NCI-H345 treated with DMSO at 0.1 percent for 48 hours (cell line): ENCODE data around the gene PTPN6.
"Not testable (repeated sequence)": the region's sequence is repeated elsewhere in the genome, so short reads cannot be mapped to it uniquely, and the experiment has no call there.

ENCODE experiments used
- DNase-seq: peaks from one replicate; lab custom pipeline; 2025; ENCODE audit not compliant: unreplicated experiment; lab: John Stamatoyannopoulos, UW

Gene PTPN6

DNA sequence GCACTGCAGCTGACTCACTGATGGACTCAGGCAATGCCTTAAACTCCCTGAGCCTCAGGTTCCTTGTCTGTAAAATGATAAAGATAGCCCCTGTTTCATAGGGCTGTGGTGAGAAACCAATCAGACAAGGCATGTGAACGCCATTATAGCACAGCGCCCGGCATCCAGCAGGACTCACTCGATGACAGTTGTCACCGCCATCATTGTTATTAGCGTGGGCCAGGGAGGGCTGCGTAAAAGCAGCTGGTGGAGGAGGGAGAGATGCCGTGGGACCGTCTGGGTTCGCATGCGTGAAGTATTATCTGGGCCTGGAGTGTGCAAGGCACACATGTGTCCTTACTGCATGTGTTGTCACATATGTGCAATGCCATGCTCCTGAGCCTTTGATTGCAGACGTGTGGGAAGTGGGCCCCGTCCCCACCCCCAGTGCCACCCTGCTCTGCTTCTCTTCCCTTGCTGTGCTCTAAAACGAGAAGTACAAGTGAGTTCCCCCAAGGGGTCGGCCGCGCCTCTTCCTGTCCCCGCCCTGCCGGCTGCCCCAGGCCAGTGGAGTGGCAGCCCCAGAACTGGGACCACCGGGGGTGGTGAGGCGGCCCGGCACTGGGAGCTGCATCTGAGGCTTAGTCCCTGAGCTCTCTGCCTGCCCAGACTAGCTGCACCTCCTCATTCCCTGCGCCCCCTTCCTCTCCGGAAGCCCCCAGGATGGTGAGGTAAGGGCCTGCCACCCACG is at the start of gene PTPN6:
Gene PTPN6, plus strand, starts transcription at position 546 of the 730 bp plus-strand sequence. Its CDS starts 157 bp downstream, at position 703.
- DNase-seq, result no peak

DNA sequence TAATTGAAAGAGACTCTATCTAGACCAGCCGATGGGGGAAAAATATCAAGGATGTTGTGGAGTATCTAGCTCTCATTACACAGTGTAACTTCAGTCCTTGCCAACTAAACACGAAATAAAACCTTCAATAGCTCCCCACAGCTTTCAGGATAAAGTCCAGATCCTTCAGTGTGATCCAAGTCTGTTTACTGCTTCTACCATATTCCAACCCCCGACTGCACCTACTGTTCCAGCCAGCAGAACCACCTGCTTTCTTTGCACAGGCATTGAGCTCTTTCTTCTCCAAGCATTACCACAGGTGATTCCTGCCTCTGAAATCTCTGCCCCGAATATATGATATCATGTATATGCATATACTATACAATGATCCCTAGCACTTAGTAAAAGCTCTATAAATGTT is 48.7 kb upstream of the PTPN6 start:
- no peak for DNase-seq

DNA sequence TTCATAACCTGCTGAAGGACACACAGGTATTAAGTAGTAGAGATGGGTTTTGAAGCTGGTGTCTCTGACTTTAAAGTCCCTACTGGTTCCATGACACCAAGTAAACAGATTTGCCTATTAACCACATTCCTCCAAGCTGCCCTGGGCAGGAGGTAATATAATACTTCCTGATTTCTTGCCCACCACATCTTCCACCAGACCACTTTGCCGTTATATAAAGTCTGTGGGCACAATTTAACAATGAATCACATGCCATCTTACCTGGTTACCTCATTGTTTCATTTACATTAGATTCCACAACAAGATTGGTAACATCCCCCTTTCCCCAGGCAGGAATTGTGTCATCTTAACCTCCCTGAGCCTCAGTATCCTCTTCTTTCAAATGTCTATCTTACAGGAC is 47.4 kb upstream of the PTPN6 start:
- DNase-seq, result no peak

DNA sequence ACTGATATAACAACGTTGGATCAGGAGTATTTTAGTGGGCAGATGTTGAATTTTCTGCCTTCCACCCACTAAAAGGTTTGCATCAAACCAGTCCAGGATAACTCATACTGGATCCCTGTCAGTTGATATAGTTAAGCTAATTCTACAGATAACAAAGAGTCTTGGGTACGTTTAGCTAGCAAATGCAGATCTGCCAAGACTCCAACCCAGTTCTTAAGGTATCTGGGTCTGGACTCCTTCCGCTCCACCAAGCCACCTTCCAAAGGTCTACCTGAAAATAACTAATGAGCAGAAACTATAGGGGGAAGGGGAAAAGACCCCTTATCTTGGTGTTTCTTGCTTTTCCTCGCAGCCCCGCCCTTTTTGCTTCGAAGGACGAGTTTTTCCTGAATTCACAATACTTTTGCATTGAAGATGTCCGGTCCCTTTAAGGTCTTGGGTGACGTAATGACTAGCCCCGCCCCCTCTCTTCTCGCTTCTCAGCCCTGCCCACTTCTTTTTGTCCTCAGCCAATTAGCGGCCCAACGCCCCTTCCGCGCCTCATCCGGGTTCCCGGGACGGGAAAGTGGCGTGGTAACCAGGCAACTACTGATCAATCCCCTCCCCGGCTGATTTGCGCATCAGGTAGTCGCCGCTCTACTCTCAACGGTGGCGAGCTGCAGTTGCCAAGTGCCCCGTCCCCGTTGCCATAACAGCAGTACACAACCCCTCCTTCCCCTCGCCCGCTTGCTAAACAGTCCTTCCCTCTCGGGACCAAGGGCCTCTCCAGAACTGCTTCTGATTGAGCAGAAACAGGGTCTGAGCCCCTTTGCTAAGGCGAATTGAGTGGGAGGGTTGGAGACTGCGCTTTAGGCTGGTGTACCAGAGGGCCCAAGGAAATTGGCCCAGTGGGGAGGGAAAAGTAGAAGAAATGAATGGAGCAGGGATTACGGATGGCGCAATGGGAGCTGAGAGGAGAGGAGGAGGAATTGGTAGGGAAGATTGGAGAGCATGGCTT is 46.6 kb upstream of the PTPN6 start, which contains the start of gene LRRC23:
Gene LRRC23, plus strand, starts transcription at position 543 of the 997 bp plus-strand sequence. CDS start 812 bp downstream, outside the sequence.
- DNase-seq, result peak; percentile 98

DNA sequence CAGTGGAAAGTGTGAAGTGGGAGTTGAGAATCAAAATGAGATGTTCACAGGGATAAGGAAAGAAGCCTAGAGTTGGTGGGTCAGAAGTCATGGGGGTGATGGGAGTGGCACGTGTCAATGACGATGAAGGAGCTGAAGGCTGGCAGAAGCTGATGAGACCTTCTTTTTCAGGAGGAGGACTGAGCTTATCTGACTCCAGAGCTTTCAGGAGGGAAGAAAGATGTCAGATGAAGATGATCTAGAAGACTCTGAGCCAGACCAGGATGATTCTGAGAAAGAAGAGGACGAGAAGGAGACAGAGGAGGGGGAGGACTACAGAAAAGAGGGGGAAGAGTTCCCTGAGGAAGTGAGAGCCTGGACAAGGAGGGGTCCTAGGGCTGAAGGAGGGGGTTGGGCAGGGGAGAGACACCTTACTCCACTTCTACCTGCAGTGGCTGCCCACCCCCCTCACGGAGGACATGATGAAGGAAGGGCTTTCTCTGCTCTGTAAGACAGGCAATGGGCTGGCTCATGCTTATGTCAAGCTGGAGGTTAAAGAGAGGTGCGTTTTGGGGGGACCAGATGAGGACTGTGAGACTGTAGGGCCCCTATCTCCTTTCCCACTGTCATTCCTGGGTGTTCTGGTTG is 45.6 kb upstream of the PTPN6 start:
- no peak for DNase-seq

DNA sequence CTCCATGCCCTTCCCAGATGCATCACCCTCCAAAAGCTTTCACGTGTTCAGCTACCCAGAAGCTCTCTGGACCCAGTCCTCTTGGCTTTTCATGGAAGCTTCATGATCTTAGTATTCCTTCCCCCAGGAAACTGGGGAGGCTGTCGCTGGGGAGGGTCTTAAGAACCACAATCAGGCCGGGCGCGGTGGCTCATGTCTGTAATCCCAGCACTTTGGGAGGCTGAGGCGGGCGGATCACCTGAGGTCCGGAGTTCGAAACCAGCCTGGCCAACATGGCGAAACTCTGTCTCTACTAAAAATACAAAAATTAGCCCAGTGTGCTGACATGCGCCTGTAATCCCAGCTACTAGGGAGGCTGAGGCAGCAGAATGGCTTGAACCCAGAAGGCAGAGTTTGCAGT is 43.0 kb upstream of the PTPN6 start:
- DNase-seq, result not testable (repeated sequence)

DNA sequence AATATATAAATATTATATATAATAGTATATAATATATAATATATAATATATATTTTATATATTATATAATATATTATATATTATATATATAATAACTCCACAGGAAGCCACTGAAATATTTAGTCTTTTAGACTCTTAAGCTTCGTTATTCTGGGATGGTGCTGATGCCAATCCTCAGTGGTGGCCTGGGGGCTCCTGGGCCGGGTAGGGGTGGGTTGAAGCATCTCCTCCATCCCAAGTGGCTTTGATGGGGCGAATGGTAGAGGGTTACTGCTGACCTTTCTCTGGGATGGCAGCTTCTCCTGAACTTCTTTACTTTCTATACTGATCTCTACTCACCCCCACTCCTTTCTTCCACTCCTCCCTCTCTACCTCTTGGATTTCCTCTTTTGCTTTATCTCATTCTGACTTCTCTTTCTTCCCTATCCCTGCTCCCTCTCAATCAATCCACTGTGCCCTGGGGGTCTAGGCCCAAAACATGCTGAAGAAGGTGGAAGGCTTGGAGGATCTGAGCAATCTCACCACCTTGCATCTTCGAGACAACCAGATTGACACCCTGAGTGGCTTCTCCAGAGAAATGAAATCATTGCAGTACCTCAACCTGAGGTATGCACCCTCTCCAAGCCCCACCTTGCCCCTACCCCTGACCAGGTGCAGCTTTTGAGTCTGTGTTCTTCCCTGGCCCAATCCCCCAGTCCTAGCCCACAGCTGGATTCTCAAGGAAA is 41.6 kb upstream of the PTPN6 start:
- no peak for DNase-seq

DNA sequence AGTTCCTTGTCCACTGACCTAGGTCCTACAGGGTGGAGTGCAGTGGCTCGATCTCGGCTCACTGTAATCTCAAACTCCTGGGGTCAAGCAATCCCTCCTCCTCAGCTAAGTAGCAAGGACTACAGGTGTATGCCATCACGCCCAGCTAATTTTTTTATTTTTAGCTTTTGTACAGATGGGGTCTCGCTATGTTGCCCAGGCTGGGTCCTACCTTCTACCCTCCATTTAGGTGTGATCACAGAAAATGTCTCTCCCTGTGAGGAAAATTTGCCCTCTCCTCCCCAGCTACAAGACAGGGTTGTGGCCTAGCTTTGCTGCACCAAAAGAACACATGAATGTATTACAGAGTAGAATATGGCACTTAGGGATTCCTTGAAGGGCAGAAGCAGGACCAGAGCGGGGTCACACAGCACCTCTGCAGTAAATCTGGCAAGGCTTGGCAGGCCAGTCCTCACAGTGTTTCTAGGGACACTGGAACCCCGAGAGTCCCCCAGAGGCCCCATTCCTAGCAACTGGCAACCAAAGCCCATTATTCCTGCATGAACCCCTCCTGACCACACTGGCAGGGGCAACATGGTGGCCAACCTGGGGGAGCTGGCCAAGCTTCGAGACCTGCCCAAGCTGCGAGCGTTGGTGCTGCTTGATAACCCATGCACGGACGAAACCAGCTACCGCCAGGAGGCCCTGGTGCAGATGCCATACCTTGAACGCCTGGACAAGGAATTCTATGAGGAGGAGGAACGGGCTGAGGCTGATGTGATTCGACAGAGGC is 38.8 kb upstream of the PTPN6 start:
- no peak for DNase-seq

DNA sequence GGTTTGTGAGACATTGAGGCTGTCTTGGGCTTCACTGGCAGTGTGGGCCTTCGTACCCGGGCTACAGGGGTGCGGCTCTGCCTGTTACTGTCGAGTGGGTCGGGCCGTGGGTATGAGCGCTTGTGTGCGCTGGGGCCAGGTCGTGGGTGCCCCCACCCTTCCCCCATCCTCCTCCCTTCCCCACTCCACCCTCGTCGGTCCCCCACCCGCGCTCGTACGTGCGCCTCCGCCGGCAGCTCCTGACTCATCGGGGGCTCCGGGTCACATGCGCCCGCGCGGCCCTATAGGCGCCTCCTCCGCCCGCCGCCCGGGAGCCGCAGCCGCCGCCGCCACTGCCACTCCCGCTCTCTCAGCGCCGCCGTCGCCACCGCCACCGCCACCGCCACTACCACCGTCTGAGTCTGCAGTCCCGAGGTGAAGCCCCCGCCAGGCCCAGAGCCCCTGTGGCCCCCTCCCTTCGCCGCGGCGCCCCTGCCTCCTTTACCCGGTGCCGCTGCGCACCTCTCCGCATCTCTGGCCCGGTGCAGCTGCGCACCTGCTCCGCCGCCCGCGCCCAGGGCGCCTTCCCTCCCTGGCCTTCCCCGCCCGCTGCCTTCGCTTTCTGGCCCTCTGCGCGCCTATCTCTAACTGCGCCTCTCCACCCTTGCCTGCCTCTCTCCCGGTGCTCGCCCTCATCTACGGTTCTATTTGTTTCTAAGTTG is 36.8 kb upstream of the PTPN6 start, which contains the start of gene ENO2:
Gene ENO2, plus strand, starts transcription at position 335 of the 701 bp plus-strand sequence. CDS start 1,253 bp downstream, outside the sequence.
- peak; percentile 51 for DNase-seq

DNA sequence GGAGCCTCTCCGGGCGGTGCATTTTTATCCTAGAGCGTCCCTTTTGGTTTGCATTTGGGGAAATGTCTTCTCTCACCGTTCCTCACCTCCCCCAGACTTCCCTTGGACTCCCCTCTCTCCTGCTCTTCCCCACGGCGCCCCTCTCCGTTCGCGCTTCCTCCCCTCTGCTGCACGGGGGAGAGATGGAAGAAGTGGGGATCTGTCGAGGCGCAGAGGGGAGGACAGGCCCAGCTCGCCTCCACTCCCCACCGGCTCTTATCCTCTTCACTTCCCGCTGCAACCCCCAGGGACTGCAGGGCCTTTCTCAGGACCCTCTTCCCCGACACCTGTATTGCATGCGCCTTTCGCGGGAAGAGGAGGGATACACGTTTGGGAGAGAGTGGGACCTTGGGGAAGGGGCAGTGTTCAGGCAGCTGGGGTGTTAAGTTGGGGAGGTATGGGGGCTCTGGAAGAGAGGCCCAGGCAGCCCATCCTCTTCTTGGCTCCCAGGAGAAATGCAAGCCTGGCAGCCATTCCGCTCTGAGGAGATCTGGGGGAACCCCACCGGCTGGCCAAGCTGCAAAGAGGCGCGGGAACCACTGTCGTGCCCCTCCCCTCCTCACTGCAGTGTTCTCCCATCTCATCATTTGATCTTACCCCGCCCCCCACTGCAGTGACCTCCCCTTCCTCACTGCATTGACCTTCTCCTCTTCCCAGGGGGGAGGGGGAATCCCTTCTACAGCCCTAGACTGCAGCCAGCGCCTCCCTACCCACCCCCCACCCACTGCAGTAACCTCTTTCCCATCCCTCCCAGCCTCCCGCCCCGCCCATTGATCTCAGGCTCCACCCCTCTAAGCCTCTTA is 36.0 kb upstream of the PTPN6 start:
- DNase-seq, result peak; percentile 25

DNA sequence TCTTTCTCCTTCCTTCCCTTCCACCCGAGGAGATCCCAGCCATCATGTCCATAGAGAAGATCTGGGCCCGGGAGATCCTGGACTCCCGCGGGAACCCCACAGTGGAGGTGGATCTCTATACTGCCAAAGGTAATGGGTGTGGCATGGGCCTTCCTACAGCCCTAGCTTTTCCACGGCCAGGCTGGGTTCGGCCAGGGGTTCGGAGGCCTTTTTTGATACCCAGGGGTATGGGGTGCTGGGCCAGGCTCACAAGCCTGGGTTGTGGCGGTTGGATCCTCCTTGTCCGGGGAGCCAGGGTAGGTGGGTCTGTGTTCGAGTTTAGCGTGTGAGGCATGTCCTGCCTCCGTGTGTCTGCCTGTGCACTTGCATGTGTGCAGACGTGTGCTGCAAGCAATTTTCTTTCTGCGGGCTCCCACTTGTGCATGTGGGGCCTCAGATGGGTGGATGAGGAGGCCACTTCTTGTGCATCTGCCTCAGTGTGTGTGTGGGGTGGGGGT is 35.3 kb upstream of the PTPN6 start:
- DNase-seq, result no peak

DNA sequence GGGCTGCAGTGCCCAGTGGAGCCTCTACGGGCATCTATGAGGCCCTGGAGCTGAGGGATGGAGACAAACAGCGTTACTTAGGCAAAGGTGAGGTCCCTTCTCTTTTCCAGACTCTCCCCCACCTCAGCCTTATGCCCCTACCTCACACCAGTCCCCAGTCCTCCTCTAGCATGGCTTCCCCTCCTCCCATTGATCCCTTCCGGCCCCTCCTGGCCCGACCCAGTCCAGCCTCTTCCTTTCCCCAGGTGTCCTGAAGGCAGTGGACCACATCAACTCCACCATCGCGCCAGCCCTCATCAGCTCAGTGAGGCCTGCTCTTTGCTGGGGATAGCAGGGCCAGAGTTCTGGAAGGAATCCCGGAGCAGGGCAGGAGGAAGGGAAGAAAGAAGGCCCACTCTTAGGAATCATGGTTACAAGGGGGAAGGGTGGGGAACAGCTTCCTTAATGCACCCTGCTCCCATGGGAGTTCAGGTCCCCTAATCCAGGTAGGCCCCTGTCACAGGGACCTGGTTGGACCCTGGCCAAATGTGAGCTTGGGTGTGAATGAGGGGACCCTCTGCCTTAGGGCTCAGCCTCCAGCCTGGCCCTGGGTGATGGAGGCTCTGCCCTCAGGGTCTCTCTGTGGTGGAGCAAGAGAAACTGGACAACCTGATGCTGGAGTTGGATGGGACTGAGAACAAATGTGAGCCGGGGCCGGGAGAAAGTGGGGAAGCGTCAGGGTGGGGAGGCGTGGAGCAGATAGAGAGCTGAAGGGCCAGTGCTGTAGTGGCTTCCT is 34.5 kb upstream of the PTPN6 start:
- no peak for DNase-seq

DNA sequence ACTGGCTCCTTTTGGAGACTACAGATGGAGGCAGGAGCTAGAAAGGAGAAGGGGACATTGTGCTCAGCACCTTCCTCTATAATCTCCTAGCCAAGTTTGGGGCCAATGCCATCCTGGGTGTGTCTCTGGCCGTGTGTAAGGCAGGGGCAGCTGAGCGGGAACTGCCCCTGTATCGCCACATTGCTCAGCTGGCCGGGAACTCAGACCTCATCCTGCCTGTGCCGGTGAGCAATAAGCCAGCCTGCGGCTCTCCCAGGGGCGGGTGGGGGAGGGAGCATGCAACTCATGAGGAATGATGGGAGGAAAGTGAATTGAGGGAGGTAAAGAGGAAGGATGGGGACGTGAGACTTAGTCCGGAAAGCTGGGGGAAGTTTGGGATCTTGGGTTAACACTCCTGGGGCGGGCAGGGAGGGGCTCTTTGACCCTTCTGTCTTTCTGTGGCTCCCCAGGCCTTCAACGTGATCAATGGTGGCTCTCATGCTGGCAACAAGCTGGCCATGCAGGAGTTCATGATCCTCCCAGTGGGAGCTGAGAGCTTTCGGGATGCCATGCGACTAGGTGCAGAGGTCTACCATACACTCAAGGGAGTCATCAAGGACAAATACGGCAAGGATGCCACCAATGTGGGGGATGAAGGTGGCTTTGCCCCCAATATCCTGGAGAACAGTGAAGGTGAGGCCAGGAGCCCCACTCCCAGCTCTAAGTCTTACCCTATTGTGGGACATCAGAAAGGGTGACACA is 33.5 kb upstream of the PTPN6 start:
- DNase-seq, result no peak

DNA sequence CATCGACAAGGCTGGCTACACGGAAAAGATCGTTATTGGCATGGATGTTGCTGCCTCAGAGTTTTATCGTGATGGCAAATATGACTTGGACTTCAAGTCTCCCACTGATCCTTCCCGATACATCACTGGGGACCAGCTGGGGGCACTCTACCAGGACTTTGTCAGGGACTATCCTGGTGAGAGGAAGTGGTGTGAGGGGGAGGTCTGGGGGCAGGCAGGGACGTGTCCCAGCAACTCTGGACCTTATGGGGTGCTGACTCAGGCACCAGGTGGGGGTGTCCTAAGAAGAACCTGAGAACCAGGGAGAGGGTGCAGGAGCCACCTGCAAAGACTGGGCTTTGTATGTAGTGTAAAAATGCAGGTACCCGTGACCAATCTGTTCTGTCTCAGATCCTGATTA is 31.6 kb upstream of the PTPN6 start:
- DNase-seq, result no peak

DNA sequence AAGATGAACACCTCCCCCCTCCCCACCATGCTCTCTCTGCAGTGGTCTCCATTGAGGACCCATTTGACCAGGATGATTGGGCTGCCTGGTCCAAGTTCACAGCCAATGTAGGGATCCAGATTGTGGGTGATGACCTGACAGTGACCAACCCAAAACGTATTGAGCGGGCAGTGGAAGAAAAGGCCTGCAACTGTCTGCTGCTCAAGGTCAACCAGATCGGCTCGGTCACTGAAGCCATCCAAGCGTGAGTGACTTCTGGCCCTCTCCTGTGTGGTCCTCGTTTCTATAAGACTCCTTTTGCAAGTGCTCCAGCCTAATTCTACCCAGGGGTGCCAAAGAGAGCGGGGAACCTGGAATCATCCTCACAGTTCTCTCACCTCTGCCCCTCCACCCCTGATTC is 29.6 kb upstream of the PTPN6 start:
- no peak for DNase-seq
